Retina (tissue), 1 donor: ENCODE results near the gene SKP2.

Experiments
- DNase-seq: peaks from one replicate; pipeline ENCODE4 v3.0.0-alpha.2; 2016

The SKP2 gene

GRCh38 chr5:36202521-36202961 is 50.6 kb downstream of the SKP2 start:
- no peak for DNase-seq

DNA sequence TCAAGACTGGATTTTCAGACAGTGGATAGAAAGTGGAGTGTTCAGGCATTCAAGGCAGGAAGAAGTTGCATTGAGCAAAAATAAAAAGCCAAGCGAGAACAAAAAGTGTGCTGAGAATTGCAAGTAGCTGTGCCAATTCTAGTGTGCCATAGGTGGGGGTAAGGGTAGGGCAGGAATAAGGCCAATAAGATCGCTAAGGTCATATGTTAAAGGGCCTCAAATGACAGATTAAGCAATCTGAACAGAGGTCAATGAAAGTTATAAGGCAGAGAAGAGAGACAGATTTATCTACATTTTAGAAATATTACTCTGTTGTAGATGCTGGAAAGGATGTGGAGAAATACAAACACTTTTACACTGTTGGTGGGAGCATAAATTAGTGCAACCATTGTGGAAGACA is 53.4 kb downstream of the SKP2 start:
- no peak for DNase-seq

DNA sequence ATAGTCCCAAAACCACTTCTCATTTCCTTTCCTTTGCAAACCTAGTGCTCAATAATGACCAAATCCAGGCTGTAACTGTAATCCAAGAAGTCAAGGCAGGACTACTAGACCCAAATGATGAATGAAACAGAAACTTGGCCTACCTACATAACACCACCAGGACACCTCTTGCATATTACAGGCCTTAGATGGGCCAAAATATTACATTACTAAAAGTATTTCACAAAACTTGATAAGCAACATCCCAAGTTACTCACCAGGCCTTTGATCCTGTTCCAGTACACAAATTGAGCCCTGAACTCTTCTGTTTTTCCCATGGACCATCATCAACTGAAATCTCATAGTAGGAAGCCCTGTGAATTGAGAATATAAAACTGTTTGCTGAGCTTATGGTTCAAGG is 55.0 kb downstream of the SKP2 start:
- DNase-seq = no peak

- DNase-seq = no peak
Measured at GRCh38 chr5:36208786-36209185, 56.9 kb downstream of the SKP2 start.

DNA sequence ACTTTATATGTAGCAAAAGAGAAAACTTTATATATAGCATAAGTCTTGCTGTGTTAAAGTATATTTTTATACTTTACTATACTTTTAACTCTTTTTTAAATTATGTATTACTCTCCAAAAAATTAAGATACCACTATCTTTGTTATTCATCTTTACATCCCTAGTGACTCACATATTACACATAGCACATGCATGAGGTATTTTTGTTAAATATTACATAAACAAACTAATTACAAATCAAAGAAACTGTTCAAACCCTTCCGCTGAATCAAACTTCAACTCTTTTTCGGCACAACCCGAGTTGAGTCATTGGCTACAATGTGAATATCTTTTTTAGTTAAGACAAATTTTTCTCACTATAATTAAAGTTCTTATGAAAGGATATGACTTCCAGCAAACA is 57.8 kb downstream of the SKP2 start:
- DNase-seq = no peak

- no peak for DNase-seq
Measured at GRCh38 chr5:36214436-36214835, 62.5 kb downstream of the SKP2 start.

GRCh38 chr5:36215910-36216309 is 64.0 kb downstream of the SKP2 start:
- no peak for DNase-seq

DNA sequence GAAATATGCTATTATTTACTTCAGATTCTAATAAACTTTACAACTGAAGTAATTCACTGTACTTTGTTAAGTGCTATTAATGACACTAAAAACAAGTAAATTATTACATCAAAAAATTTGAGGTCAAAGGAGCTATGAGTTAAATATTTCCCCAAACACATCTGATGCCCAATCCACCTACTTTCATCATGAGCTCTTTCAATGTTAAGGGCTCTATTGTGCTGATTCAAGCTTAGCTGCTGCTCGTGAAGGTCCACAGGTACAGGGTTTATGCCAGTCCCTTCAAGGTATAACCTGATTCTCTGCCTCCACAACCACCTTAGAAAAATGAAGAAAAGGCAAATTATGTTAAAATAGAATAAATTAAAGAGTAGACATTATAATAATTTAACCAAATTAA is 65.7 kb downstream of the SKP2 start:
- no peak for DNase-seq

DNA sequence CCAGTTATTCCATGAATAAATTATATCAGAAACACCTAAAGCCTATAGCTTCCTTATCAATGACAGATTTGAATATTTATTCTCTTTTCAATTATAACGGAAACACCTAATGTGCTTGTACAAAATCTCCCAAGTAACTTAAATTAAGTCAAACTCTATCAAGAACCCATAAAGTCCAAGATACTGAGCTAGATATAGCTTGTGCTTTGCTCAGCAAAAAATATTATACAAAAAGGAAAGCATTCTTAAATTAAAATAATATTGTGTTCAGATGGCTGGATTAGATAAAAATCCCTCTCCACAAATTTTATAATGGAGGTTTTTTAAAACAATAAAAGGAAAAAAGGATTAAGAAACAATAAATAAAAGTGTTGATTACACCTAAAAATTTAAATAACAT is 66.1 kb downstream of the SKP2 start:
- no peak for DNase-seq

- no peak for DNase-seq
Measured at GRCh38 chr5:36222620-36223019, 70.7 kb downstream of the SKP2 start.

GRCh38 chr5:36227046-36227445 is 75.1 kb downstream of the SKP2 start:
- DNase-seq = no peak

- DNase-seq = no peak
Measured at GRCh38 chr5:36228505-36228904, 76.6 kb downstream of the SKP2 start.

DNA sequence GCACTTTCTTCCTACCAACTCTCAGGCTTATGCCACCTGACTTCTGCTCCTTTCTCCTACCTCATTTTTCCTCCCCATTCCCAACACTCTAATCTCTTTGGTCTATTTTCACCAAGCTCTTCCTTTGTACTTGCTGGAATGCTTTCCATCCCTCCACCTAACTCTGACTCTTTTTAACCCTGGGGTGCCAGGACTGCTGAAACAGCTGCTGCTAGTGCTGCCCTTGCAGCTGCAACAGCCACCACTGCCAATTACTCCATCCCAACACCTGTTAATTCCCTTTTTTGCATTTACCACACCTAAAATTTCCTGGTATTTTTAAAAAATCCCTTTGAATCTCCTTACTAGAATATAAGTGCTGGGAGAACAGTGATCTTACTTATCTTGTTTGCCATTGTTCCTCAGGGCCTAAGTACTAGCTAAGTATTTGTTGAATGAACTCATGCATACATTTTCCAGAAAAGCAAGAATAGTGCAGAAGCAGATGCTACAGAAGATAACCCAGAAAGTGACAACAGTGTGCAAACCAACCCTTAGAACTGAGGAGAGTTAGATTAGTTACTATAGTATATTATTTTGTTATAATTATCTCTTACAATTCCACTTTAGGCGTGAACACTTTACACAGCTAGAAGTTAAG is 78.4 kb downstream of the SKP2 start:
- no peak for DNase-seq

DNA sequence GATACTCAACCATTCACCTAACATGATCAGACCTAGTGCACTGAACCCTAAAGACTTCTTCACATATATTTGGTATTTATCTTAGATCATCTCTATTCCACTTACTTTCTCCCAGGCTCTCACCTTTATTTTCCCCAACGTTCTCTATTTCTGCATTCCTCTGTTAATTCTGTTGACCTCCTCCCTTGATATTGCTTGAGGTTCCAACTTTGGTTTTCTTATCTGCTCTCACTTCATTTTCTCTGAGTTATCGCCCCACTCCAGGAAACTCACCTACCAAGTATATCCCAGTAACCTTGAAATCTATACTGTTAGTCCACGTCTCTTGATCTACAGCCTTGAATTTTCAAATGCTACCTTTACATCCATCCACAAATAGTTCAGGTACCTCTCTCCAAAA is 80.6 kb downstream of the SKP2 start:
- DNase-seq = no peak
